Renal cortex interstitium (tissue), 15 donors: ENCODE measurements around the gene PYM1. TPM values are rescaled to one million over a fixed set of nuclear protein-coding genes. Genes with fewer than 3 reads are reported as not detected.

Experiments used
- DNase-seq, 11 donors: peaks; one replicate each; pipeline ENCODE4 v3.0.0-alpha.2; 2013; ENCODE audit warnings: low read depth in 9 of 11, low spot score in 4 of 11; ENCODE audit errors: extremely low read depth in 1 of 11
- long read RNA-seq, 16 experiments: transcript quantifications; one replicate each; lab custom pipeline, GENCODE V29; 2026
- polyA plus RNA-seq, 3 donors: library from polyadenylated mRNA; unstranded; fragments of 120-200 nt; gene quantifications; one replicate each; pipeline ENCODE4 v1.2.1, GENCODE V29; 2013; ENCODE audit not compliant: insufficient read length in 3 of 3

The PYM1 gene
- 10 to 100 TPM; 32.3 to 40.0 (median 37.5) TPM for polyA plus RNA-seq
- long read RNA-seq, donor 1, transcript PYM1-203 (3 exons, 1,226 nt), result minor isoform, 5 of 14 reads
- long read RNA-seq, donor 1, transcript PYM1-202 (3 exons, 1,073 nt), result major isoform, 6 of 14 reads
- long read RNA-seq, donor 1, partial matches to known transcripts, result 0 of 14 reads
- long read RNA-seq, donor 1, other reads (novel, unspliced or antisense), result 0 of 14 reads
- long read RNA-seq, donor 2, partial matches to known transcripts, result 0 of 8 reads
- long read RNA-seq, donor 2, other reads (novel, unspliced or antisense), result 0 of 8 reads
- long read RNA-seq, donor 3, transcript PYM1-202 (3 exons, 1,073 nt), result major isoform, 11 of 22 reads
- long read RNA-seq, donor 3, transcript PYM1-203 (3 exons, 1,226 nt), result minor isoform, 8 of 22 reads
- long read RNA-seq, donor 3, partial matches to known transcripts, result 0 of 22 reads
- long read RNA-seq, donor 3, other reads (novel, unspliced or antisense), result 0 of 22 reads
- long read RNA-seq, donor 4, transcript PYM1-202 (3 exons, 1,073 nt), result major isoform, 8 of 12 reads
- long read RNA-seq, donor 4, partial matches to known transcripts, result 0 of 12 reads
- long read RNA-seq, donor 4, other reads (novel, unspliced or antisense), result 0 of 12 reads
- long read RNA-seq, donor 5, result 0 reads
- long read RNA-seq, donor 6, transcript PYM1-202 (3 exons, 1,073 nt), result major isoform, 7 of 9 reads
- long read RNA-seq, donor 6, partial matches to known transcripts, result 0 of 9 reads
- long read RNA-seq, donor 6, other reads (novel, unspliced or antisense), result 0 of 9 reads
- long read RNA-seq, donor 7, transcript PYM1-202 (3 exons, 1,073 nt), result major isoform, 12 of 22 reads
- long read RNA-seq, donor 7, transcript PYM1-203 (3 exons, 1,226 nt), result minor isoform, 7 of 22 reads
- long read RNA-seq, donor 7, partial matches to known transcripts, result 0 of 22 reads
- long read RNA-seq, donor 7, other reads (novel, unspliced or antisense), result 0 of 22 reads
- long read RNA-seq, donor 8, transcript PYM1-202 (3 exons, 1,073 nt), result major isoform, 11 of 21 reads
- long read RNA-seq, donor 8, transcript PYM1-203 (3 exons, 1,226 nt), result minor isoform, 7 of 21 reads
- long read RNA-seq, donor 8, partial matches to known transcripts, result 0 of 21 reads
- long read RNA-seq, donor 8, other reads (novel, unspliced or antisense), result 0 of 21 reads
- long read RNA-seq, donor 9, transcript PYM1-202 (3 exons, 1,073 nt), result major isoform, 7 of 12 reads
- long read RNA-seq, donor 9, partial matches to known transcripts, result 0 of 12 reads
- long read RNA-seq, donor 9, other reads (novel, unspliced or antisense), result 0 of 12 reads
- long read RNA-seq, donor 10, transcript PYM1-203 (3 exons, 1,226 nt), result minor isoform, 6 of 16 reads
- long read RNA-seq, donor 10, transcript PYM1-202 (3 exons, 1,073 nt), result major isoform, 10 of 16 reads
- long read RNA-seq, donor 10, partial matches to known transcripts, result 0 of 16 reads
- long read RNA-seq, donor 10, other reads (novel, unspliced or antisense), result 0 of 16 reads
- long read RNA-seq, donor 11, transcript PYM1-202 (3 exons, 1,073 nt), result major isoform, 5 of 10 reads
- long read RNA-seq, donor 11, partial matches to known transcripts, result 0 of 10 reads
- long read RNA-seq, donor 11, other reads (novel, unspliced or antisense), result 0 of 10 reads
- long read RNA-seq, donor 12, partial matches to known transcripts, result 10 of 16 reads
- long read RNA-seq, donor 12, other reads (novel, unspliced or antisense), result 0 of 16 reads
- long read RNA-seq, donor 13, result 0 reads
- long read RNA-seq, donor 14, transcript PYM1-202 (3 exons, 1,073 nt), result major isoform, 7 of 20 reads
- long read RNA-seq, donor 14, partial matches to known transcripts, result 10 of 20 reads
- long read RNA-seq, donor 14, other reads (novel, unspliced or antisense), result 0 of 20 reads
- long read RNA-seq, donor 15, partial matches to known transcripts, result 0 of 5 reads
- long read RNA-seq, donor 15, other reads (novel, unspliced or antisense), result 0 of 5 reads
- long read RNA-seq, donor 16, transcript PYM1-203 (3 exons, 1,226 nt), result minor isoform, 9 of 38 reads
- long read RNA-seq, donor 16, transcript PYM1-202 (3 exons, 1,073 nt), result major isoform, 24 of 38 reads
- long read RNA-seq, donor 16, partial matches to known transcripts, result 0 of 38 reads
- long read RNA-seq, donor 16, other reads (novel, unspliced or antisense), result 0 of 38 reads

DNA sequence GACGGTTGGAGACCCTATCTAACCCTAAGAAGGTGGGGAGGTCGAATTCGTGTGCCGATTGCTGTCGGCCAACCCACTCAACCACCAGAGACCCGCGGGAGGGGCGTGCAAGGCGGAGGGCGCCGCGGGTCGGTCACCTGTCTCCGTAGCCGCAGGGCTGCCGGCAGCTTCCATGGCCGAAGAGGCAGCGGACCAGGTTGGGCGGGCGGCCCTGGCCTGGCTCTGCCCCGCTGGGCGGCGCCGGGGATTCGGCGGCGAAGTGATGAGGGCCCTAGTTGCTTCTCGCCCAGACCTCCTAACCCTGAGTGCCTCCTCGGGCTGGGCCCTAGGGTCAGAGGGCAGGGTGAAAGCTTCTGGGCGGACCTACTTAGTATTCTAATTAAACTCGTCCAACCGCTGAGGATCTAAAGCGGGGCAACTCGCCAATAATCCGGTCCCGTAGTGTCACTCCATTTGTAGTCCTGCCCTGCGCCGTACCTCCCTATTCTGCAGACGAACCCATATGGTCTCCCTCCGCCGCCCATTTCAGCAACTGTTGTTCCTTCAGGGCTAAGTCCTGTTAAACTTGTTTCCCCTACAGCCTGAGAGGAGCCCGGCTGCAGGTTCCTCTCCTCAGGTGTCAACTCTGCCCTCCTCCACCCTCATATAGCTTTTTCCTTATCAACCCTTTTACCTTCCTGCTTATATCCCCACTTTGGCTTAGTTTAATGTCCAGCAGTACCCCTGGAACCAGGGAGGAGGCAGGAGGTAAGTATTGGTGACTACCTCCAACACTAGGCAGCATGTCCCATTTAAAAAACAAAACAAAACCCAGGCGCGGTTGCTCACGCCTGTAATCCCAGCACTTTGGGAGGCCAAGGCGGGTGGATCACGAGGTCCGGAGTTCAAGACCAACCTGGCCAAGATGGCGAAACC is at the start of gene PYM1:
TSS of gene PYM1 (minus strand) at position 307 of the 915 bp plus-strand sequence. CDS start at position 174, 133 bp downstream.
- DNase-seq, result peak in 5 of 11 donors; percentile 47 to 62 (median 53)

DNA sequence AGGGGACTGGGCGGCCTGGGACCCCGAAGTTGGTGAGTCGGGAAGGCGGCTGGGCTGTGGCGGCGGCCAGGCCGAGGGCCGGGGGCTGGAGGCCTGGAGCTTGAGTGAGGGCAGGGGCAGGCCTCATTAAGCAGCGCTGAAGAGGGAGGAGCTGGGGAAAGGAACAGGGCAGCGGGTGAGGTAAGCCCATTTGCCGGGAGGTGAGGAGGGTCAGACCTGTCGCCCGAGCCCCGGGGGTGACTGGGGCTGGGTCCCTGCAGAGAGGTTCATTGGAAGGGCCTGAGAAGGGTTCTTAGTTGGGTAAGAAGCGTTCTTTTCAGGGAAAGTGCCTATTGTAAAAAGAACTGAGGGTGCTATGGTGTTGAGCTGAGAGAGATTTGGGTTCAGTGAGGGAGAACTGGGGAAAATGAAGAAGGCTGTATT is 46.6 kb upstream of the PYM1 start:
- peak in 3 of 11 donors; percentile 42 to 70 (median 54) for DNase-seq

DNA sequence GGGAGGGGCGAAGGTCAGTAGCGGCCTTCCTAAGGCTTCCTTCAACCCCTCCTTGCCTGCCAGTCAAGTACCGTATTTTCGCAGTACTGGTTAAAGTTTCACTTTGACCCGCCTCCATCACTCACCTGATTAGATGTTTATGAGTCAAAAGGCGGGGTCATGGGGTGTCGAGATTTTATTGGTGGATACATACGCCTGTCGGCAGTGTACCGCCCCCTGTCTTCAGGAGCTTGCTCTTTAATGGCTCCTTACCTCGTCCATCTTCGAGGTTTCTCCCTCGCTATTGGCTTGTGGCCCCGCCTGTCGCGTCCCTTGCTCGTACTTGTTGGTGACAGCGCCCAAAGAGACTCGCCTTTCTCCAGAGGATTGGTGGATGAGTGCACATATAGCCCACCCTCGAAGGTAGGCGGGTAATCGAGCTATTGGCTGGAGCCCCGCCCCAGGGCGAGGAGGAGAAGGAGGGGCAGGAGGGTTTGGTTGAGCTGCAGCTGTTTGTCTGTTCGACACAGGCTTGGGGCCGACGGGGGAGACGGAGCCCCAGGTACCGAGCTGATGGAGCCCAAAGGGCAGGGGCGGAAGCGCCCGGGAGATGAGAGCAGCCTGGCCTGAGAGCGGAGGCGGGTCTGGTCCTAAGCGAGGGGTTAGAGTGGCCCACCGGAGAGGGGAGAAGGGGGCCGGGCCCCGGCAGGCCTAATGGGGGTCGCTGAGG is 46.1 kb upstream of the PYM1 start, which contains the start of gene RAB5B:
TSS of gene RAB5B (plus strand) at position 480 of the 709 bp plus-strand sequence. CDS start 12,883 bp downstream, outside the sequence.
- DNase-seq, result peak; percentile 96 to 100 (median 99)

DNA sequence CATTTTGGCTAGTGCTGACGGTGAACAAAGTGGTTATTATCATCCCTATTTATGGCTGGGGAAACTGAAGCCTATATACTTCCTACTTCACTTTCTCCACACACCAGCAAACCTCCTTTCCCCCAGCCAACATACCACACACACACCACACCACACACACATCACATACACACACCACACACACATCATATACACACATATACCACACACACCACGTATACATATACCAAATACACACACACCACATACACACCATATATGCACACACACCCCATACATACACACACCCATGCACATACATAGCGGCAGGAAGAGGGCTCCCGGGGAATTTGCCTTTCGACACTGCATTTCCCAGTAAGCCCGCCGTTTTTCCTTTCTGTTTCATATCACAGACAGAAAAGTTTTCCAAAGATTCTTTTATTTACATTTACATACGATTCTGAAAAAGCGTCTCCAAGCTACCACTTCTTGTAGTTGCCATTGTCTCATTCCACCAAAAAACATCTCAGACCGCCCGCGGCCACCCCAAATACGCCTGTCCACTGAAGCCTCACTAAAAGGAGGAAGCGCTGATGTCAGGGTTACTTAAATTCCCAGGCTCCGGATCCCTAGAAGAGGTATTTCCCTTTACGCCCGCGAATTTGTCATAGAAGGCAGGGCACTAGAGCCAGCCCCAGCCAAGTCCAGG is 45.4 kb upstream of the PYM1 start:
- no peak for DNase-seq

DNA sequence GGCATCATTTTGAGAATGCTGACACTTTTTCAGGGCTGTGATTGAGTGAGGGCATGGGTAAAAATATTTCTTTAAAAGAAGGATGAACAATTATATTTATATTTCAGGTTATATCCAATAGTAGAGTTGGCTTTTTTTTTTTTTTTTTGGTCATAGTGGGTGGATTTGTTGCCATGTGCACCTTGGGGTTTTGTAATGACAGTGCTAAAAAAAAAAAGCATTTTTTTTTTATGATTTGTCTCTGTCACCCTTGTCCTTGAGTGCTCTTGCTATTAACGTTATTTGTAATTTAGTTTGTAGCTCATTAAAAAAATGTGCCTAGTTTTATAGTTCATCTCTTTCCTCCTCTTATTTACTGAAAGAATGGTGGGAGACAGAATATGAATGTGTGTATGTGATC is 44.8 kb upstream of the PYM1 start:
- DNase-seq, result no peak

DNA sequence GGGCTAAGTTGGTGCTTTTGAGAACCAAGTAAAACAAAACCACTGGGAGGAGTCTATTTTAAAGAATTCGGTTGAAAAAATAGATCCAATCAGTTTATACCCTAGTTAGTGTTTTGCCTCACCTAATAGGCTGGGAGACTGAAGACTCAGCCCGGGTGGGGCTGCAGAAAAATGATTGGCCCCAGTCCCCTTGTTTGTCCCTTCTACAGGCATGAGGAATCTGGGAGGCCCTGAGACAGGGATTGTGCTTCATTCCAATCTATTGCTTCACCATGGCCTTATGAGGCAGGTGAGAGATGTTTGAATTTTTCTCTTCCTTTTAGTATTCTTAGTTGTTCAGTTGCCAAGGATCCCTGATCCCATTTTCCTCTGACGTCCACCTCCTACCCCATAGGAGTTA is 44.3 kb upstream of the PYM1 start:
- DNase-seq, result no peak

DNA sequence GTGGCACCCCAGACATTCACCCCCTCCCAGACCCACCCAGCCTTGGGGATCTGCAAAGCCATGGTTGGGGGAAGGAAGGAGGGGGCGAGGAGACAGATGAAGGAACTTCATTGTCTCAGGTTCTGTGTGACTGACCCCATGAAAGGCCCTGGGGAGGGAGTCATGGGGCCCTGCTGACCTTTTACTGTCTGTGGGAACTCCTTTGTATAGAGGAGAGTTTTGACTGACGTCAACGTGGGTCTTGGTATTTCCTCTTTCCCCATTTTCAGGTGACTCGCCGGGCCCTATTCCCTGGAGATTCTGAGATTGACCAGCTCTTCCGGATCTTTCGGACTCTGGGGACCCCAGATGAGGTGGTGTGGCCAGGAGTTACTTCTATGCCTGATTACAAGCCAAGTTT is 43.1 kb upstream of the PYM1 start:
- DNase-seq, result no peak

DNA sequence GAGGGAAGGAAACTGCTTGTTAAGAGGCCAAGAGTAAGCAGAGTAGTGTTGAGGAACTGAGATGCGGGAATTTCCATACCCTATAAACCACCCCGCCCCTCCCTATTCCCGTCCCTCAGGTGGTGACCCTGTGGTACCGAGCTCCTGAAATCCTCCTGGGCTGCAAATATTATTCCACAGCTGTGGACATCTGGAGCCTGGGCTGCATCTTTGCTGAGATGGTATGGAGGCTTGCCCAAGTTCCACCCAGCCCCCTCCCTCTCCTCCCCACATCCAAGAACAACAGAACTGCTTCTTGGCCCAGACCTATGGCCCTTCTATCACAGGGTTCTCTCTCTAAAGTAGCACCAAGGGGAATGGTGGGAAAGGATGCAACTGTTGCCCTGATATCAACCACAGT is 41.7 kb upstream of the PYM1 start:
- no peak for DNase-seq

DNA sequence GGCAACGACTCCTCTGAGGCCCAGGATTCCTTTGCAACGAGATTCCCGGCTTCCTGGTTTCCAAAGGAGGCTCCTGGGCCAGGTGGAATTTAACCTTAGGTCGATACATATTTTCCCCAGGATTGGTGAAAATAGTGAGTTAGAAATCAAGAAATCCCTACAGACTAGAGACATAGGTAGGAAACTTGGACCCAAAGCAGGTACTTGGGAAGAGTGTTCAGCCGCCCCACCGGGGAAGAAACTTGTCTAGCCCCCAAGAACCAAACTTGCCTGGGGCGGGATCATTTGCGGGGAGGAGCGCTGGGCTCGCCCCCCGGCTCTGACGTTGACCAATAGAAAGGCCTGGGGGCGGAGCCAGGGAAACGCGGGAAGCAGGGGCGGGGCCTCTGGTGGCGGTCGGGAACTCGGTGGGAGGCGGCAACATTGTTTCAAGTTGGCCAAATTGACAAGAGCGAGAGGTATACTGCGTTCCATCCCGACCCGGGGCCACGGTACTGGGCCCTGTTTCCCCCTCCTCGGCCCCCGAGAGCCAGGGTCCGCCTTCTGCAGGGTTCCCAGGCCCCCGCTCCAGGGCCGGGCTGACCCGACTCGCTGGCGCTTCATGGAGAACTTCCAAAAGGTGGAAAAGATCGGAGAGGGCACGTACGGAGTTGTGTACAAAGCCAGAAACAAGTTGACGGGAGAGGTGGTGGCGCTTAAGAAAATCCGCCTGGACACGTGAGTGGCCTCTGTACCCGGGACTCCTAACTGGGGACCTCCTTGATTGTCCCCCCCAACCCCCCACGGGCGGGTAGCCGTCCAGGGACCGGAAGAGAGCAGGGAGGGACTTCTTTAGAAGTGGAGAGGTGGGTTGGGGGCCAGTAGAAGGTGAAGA is 39.0 kb upstream of the PYM1 start, which contains the start of gene CDK2:
TSS of gene CDK2 (plus strand) at position 423 of the 874 bp plus-strand sequence. CDS start at position 602, 179 bp downstream.
- peak in 10 of 11 donors; percentile 79 to 88 (median 84) for DNase-seq

DNA sequence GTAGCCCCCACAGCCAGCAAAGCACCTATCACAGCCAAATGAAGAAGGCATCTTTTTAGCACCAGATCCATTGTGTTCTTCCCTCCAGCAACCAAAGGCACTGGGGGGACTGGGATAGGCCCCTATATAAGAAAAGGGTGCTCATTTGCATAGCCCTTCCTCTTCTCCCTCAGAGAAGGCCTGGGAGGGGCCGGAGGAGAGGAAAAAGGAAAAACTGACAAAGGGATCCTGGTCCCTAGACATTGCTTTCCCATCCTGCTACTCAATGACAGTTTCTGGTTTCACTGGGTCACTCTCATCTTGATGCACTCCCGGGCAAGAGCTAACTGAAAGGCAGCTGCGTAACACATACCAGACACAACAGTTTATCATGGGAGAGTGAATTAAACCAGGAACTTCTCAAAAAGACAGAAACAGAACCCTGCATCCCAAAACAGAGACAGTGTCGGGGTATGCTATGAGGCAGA is 38.3 kb upstream of the PYM1 start, which contains the start of gene PMEL:
TSS of gene PMEL (minus strand) at position 102 of the 467 bp plus-strand sequence. CDS start at position 71, 31 bp downstream.
- DNase-seq, result peak in 3 of 11 donors; percentile 16 to 28 (median 27)

DNA sequence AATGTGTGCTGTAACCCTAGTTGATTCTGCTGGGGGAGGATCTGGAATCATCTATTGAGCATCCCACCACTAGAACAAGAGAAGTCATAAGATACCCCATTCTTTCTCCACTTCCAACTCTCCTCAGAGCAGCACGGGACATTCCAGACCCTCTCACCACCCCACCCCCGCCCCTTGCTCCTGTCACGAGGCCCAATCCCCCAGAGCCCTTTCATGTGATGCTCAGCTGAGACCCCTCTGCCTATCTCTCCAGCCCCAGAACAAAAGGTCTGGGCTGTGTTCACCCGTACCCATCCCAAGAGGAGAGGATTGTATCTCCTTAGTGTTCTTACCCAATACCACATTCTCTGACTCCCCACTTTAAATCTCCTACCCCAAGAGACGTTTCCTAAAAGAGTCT is 37.5 kb upstream of the PYM1 start:
- DNase-seq, result no peak

DNA sequence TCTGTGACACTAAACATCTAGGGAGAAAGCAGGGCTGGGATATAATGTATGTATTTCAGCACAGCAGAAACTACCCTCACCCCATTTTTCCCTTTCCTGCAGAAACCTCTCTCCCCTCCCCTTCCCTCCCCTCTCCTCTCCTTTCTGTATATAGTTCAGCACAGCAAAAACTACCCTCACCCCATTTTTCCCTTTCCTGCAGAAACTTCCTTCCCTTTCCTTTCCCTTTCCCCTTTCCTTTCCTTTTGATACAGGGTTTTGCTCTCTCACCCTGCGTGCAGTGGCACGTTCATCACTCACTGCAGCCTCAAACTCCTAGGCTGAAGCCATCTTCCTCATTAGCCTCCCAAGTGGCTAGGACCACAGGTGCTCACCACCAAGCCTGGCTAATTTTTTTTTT is 36.1 kb upstream of the PYM1 start:
- no peak for DNase-seq

DNA sequence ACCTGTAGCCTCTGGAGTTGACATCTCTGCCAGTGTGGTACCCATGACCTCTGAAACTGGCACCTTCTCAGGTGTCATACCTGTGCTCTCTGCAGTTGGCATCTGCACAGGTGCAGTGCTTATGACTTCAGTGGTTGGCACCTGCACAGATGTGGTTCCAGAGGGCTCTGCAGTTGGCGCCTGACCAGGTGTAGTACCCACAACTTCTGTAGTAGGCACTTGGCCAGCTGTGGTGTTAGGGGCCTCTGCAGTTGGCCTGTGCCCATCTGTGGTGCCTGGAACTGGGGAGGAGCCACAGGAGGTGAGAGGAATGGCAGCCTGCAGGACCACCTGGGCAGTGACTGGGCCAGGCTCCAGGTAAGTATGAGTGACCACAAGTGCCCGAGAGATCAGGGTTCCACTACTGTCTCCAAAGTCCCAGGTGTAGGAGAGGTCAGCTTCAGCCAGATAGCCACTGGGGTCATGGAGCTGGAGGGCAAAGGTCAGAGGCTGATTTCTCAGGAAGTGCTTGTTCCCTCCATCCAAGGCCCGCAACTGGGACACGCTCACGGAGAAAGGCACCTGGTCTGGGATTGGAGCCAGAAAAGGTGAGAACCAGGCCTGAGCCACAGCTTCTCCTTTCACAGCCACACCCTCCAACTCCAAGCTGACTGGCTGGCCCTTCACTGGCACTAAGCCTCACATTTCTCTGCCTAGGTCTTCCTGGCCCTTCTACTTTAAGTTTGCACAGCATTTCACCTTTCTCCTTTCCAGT is 29.6 kb upstream of the PYM1 start:
- DNase-seq, result no peak
